Thyroid gland (tissue), 4 donors: ENCODE results near the gene MTG2. TPM values are rescaled to one million over a fixed set of nuclear protein-coding genes. Genes with fewer than 3 reads are reported as not detected.

Source experiments
- DNase-seq, 2 donors: peaks; one replicate each; pipeline ENCODE4 v3.0.0-alpha.2; 2019
- H3K27ac ChIP-seq, 3 donors: fragments of 200-600 bp; sonication (generic); 1 replicate in 2 of 3; 2 replicates in 1 of 3; pipeline ENCODE4 v1.5.1; 2016 to 2019; ENCODE audit warnings: mild to moderate bottlenecking in 1 of 3, moderate library complexity in 1 of 3
- H3K27me3 ChIP-seq: fragments of 200-600 bp; sonication (generic); one replicate; pipeline ENCODE4 v1.5.1; 2019
- H3K36me3 ChIP-seq, 2 donors: fragments of 200-600 bp; sonication (generic); one replicate each; pipeline ENCODE4 v1.5.1; 2016 to 2019
- H3K4me1 ChIP-seq, 2 donors: fragments of 200-600 bp; sonication (generic); one replicate each; pipeline ENCODE4 v1.5.1; 2017 to 2019
- H3K4me3 ChIP-seq, 3 donors: fragments of 200-600 bp; sonication (generic); replicated peaks in 1 of 3; 1 replicate in 2 of 3; 2 replicates in 1 of 3; pipeline ENCODE4 v1.5.1; 2016; ENCODE audit warnings: mild to moderate bottlenecking in 1 of 3
- H3K9me3 ChIP-seq: fragments of 200-600 bp; sonication (generic); one replicate; pipeline ENCODE4 v1.5.1; 2017
- POLR2A ChIP-seq, 2 donors: fragments of 450-650 bp; IDR thresholded peaks; one replicate each; pipeline ENCODE4 v1.6.1; 2017; ENCODE audit warnings: antibody characterized with exemption in 2 of 2, mild to moderate bottlenecking in 2 of 2, moderate library complexity in 1 of 2
- WGBS, 2 donors: methylation state at CpG; one replicate each; pipeline ENCODE4 v1.1.5; 2017; 5-methylcytosine and 5-hydroxymethylcytosine counted together
- intact Hi-C: fragments of 100-400 bp; cut with DNase I; formaldehyde crosslinking; loops from one replicate; pipeline ENCODE4 v1.15.1; 2023
- total RNA-seq, 4 donors: library from RNA; depleted of rRNA; stranded (reverse); fragments of >200 nt; gene quantifications; one replicate each; pipeline ENCODE4 v1.2.3, GENCODE V29; 2016
- TF ChIP-seq, protein P1 (sequence below), 6 experiments: fragments of 200-600 bp in 3 of 6; fragments of 450-650 bp in 3 of 6; sonication (generic) in 3 of 6; IDR thresholded peaks; one replicate each; pipeline ENCODE4 v1.5.1; 2016 to 2019; ENCODE audit warnings: antibody characterized with exemption in 6 of 6, mild to moderate bottlenecking in 2 of 6, inconsistent platforms in 1 of 6, moderate library complexity in 1 of 6

The MTG2 gene
- total RNA-seq, 4 donors from 2014 or later: 21.6 to 38.2 (median 33.4) TPM

- Histone ChIP-seq H3K4me3 (no peak overlapping the region), H3K4me1 (peaks cover 7 to 11% of the 10 kb centered on the region in 2 donors), H3K36me3 (no peaks in the 10 kb centered on the region), H3K27me3 (no peaks in the 10 kb centered on the region), H3K27ac (no peak overlapping the region), H3K9me3 (no peaks in the 10 kb centered on the region)
- intact Hi-C loops: no loop called here
- DNase-seq: no peak
- whole genome bisulfite sequencing, 2 donors: 74 to 84% methylated on average over 6 of the region's 6 CpGs
- no peak for TF ChIP-seq POLR2A (IDR thresholded peaks at IDR 0.05)
- TF ChIP-seq, protein P1, sequence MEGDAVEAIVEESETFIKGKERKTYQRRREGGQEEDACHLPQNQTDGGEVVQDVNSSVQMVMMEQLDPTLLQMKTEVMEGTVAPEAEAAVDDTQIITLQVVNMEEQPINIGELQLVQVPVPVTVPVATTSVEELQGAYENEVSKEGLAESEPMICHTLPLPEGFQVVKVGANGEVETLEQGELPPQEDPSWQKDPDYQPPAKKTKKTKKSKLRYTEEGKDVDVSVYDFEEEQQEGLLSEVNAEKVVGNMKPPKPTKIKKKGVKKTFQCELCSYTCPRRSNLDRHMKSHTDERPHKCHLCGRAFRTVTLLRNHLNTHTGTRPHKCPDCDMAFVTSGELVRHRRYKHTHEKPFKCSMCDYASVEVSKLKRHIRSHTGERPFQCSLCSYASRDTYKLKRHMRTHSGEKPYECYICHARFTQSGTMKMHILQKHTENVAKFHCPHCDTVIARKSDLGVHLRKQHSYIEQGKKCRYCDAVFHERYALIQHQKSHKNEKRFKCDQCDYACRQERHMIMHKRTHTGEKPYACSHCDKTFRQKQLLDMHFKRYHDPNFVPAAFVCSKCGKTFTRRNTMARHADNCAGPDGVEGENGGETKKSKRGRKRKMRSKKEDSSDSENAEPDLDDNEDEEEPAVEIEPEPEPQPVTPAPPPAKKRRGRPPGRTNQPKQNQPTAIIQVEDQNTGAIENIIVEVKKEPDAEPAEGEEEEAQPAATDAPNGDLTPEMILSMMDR (IDR thresholded peaks at IDR 0.05): no peak
Measured at GRCh38 chr20:62248890-62249560, 66.2 kb downstream of the MTG2 start.

GRCh38 chr20:62252342-62252966 lies 69.6 kb downstream of the MTG2 start:
- TF ChIP-seq, protein P1 (IDR thresholded peaks at IDR 0.05): no peak
- no peak for TF ChIP-seq POLR2A (IDR thresholded peaks at IDR 0.05)
- H3K9me3 ChIP-seq: no peaks in the 10 kb centered on the region
- intact Hi-C loops: no loop called here
- WGBS, 2 donors: 94 to 95% methylated on average over 24 to 26 of the region's 26 CpGs
- DNase-seq: no peak
- H3K36me3 ChIP-seq: peaks cover 5 to 9% of the 10 kb centered on the region in 2 donors
- H3K4me1 ChIP-seq: peaks cover 0 to 11% of the 10 kb centered on the region in 2 donors
- H3K27me3 ChIP-seq: no peaks in the 10 kb centered on the region
- H3K4me3 ChIP-seq: no peak overlapping the region
- H3K27ac ChIP-seq: no peak overlapping the region

Other genes starting within 250 kb of the MTG2 start
- gene TAF4, start 117.1 kb upstream of the MTG2 start, total RNA-seq: 10 to 100 TPM; 13.9 to 22.0 (median 18.6) TPM
- gene LSM14B, start 60.6 kb upstream of the MTG2 start, total RNA-seq: 10 to 100 TPM; 25.3 to 27.9 (median 25.6) TPM
- 100 to 1,000 TPM; 213 to 288 (median 261) TPM for gene PSMA7, start 39.6 kb upstream of the MTG2 start, total RNA-seq
- gene SS18L1, start 39.3 kb upstream of the MTG2 start, total RNA-seq: 10 to 100 TPM; 12.2 to 22.0 (median 15.2) TPM
- gene HRH3, start 37.2 kb downstream of the MTG2 start, total RNA-seq: not detected
- gene OSBPL2, start 55.5 kb downstream of the MTG2 start, total RNA-seq: 10 to 100 TPM; 46.9 to 60.8 (median 50.8) TPM
- gene ADRM1, start 120.0 kb downstream of the MTG2 start, total RNA-seq: 100 to 1,000 TPM in 3 of 4 donors, 10 to 100 TPM in 1; 89.9 to 140 (median 117) TPM
- gene LAMA5, start 184.3 kb downstream of the MTG2 start, total RNA-seq: 100 to 1,000 TPM in 3 of 4 donors, 10 to 100 TPM in 1; 93.9 to 179 (median 117) TPM
- gene RPS21, start 204.1 kb downstream of the MTG2 start, total RNA-seq: 1,000 to 10,000 TPM; 1,818 to 3,649 (median 2,349) TPM
- gene CABLES2, start 224.3 kb downstream of the MTG2 start, total RNA-seq: 1 to 10 TPM; 5.8 to 8.5 (median 7.7) TPM
- gene RBBP8NL, start 244.5 kb downstream of the MTG2 start, total RNA-seq: 1 to 10 TPM; 1.1 to 6.0 (median 4.6) TPM